Measurements from ENCODE around the gene IL10RB.

- no peak for TF ChIP-seq POLR2A (IDR thresholded peaks at IDR 0.05; ENCODE audit: low read depth, low read length)
- TF ChIP-seq POLR2AphosphoS5 (IDR thresholded peaks at IDR 0.05; ENCODE audit: low read depth, low read length): no peak
These were observed 47.0 kb downstream of the IL10RB start for GRCh38 chr21:33313183-33313582.

Measured in GM12892 (cell line).